NCI-H2171 treated with DMSO at 0.1 percent for 48 hours (cell line): ENCODE data around the gene BAIAP2.

Source experiments
- DNase-seq: peaks from one replicate; lab custom pipeline; 2025; lab: John Stamatoyannopoulos, UW

The BAIAP2 gene

GRCh38 chr17:81090361-81091136, 55.6 kb downstream of the BAIAP2 start:
- no peak for DNase-seq

GRCh38 chr17:81091154-81091553, 56.2 kb downstream of the BAIAP2 start:
- no peak for DNase-seq

GRCh38 chr17:81091774-81092517, 57.0 kb downstream of the BAIAP2 start:
- no peak for DNase-seq

- no peak for DNase-seq
These were observed 57.7 kb downstream of the BAIAP2 start for GRCh38 chr17:81092518-81093095.

- no peak for DNase-seq
These were observed 58.9 kb downstream of the BAIAP2 start for GRCh38 chr17:81093619-81094508.

GRCh38 chr17:81094509-81095382, 59.8 kb downstream of the BAIAP2 start:
- DNase-seq, result peak; percentile 82

- DNase-seq, result peak; percentile 80
These were observed 60.4 kb downstream of the BAIAP2 start for GRCh38 chr17:81095383-81095762.

- no peak for DNase-seq
These were observed 61.8 kb downstream of the BAIAP2 start for GRCh38 chr17:81096741-81097133.

- DNase-seq, result no peak
These were observed 62.4 kb downstream of the BAIAP2 start for GRCh38 chr17:81097134-81097942.

- DNase-seq, result no peak
These were observed 63.0 kb downstream of the BAIAP2 start for GRCh38 chr17:81097943-81098308.

GRCh38 chr17:81099888-81100287, 64.9 kb downstream of the BAIAP2 start:
- DNase-seq, result no peak

GRCh38 chr17:81100668-81101067, 65.7 kb downstream of the BAIAP2 start:
- DNase-seq, result no peak

GRCh38 chr17:81101614-81102306, 66.8 kb downstream of the BAIAP2 start:
- peak; percentile 70 for DNase-seq

- no peak for DNase-seq
These were observed 67.4 kb downstream of the BAIAP2 start for GRCh38 chr17:81102352-81102751.

GRCh38 chr17:81102869-81103268, 67.9 kb downstream of the BAIAP2 start:
- DNase-seq, result no peak

- DNase-seq, result no peak
These were observed 68.4 kb downstream of the BAIAP2 start for GRCh38 chr17:81103379-81103778.

- no peak for DNase-seq
These were observed 71.8 kb downstream of the BAIAP2 start for GRCh38 chr17:81106716-81107115.

- no peak for DNase-seq
These were observed 73.3 kb downstream of the BAIAP2 start for GRCh38 chr17:81108220-81108619.

- no peak for DNase-seq
These were observed 75.0 kb downstream of the BAIAP2 start for GRCh38 chr17:81109957-81110356.
